Islet of Langerhans (tissue), 1 donor: Measurements from ENCODE around the gene BHLHA15.
A peak's percentile ranks its signal among the peaks of the same experiment; 100 is the strongest.

ENCODE experiments used
- FAIRE-seq: peaks from one replicate; lab custom pipeline; 2011; peaks lifted over from hg19 to GRCh38; lab: Jason Lieb, UNC

The BHLHA15 gene

DNA sequence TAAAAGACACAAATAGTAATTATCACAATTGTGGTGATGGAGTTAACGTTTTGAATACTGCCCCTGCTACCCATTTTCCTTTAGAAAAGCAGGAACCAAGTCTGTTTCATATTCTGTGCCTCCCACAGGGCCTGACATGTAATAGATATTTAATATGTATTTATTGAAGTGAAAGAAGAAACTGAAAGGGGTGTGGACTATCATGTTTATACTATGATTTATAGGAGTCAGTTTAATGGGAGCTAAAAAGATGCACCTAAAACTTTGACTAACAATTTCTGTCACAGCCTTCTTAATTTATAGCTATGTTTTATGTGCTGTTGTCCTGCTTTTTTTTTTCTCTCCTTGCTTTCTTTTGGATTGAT lies 24.1 kb upstream of the BHLHA15 start:
- FAIRE-seq = no peak

DNA sequence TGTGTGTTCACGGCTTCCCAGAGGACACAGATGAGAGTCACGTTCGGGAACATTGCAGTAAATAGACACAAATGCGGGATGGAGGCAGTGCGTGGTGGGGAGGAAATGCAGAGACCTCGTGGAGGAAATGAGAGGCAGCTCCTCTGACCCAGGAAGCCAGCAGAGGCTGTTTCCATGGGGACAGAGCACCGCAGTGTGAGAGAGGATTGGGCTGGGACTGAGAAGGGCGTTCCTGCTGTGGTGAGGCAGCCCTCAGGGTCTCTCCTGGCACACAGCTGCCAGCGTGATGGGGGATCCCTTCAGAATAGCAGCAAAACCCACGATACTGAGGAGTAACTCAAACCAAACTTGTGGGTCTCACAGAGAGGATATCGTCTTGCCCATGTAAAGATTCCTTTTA lies 21.7 kb upstream of the BHLHA15 start:
- no peak for FAIRE-seq

- FAIRE-seq = no peak
Observed at GRCh38 chr7:98191668-98192431, 19.4 kb upstream of the BHLHA15 start.

GRCh38 chr7:98192781-98193457 lies 18.3 kb upstream of the BHLHA15 start:
- no peak for FAIRE-seq

DNA sequence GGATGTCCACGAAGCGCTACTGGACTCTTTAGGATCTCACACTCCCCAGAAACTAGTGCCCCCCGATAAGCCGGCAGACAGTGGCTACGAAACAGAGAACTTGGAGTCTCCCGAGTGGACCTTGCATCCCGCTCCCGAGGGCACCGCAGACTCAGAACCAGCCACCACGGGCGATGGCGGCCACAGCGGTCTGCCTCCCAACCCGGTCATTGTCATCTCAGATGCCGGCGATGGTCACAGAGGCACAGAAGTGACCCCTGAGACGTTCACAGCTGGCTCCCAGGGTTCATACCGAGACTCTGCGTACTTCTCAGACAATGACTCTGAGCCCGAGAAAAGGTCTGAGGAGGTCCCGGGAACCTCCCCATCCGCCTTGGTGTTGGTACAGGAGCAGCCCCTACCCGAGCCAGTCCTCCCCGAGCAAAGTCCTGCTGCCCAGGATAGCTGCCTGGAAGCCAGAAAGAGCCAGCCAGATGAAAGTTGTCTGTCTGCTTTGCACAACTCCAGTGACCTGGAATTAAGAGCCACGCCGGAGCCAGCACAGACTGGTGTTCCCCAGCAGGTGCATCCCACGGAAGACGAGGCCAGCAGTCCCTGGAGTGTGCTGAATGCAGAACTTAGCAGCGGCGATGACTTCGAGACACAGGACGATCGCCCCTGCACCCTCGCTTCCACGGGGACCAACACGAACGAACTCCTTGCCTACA lies 17.6 kb upstream of the BHLHA15 start:
- no peak for FAIRE-seq

GRCh38 chr7:98194186-98194585 lies 17.1 kb upstream of the BHLHA15 start:
- FAIRE-seq = no peak

DNA sequence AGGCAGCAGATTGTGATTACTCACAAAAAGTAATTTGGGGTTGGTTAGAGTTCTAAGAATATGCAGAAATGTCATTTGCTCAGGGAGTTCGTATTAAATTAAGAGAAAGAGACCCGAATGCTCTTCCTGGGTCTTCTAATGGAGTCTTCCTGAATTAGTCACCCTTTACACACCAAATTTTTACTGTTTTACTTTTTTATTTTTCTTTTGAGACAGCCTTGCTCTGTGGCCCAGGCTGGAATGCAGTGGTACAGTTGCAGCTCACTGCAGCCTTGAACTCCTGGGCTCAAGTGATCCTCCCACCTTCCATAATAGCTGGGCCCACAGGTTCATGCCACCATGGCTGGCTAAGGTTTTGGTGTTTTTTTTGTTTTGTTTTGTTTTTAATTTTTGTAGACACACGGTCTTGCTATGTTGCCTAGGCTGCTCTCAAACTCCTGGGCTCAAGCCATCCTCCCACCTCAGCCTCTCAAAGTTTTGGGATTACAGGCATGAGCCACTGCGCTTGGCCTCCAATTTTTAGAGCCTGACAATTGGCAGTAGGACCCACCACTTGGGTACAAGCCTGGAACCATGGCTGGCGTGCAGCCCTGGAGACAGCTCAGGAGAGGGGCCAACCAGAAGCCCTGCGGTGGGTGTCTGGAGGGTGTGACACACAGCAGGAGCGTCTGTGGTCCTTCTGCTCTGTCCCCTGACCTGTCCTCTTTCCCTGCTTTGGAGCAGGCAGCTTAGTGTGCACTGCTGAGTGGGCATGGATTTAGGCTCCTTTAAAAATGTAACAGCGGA lies 16.4 kb upstream of the BHLHA15 start:
- FAIRE-seq = no peak

DNA sequence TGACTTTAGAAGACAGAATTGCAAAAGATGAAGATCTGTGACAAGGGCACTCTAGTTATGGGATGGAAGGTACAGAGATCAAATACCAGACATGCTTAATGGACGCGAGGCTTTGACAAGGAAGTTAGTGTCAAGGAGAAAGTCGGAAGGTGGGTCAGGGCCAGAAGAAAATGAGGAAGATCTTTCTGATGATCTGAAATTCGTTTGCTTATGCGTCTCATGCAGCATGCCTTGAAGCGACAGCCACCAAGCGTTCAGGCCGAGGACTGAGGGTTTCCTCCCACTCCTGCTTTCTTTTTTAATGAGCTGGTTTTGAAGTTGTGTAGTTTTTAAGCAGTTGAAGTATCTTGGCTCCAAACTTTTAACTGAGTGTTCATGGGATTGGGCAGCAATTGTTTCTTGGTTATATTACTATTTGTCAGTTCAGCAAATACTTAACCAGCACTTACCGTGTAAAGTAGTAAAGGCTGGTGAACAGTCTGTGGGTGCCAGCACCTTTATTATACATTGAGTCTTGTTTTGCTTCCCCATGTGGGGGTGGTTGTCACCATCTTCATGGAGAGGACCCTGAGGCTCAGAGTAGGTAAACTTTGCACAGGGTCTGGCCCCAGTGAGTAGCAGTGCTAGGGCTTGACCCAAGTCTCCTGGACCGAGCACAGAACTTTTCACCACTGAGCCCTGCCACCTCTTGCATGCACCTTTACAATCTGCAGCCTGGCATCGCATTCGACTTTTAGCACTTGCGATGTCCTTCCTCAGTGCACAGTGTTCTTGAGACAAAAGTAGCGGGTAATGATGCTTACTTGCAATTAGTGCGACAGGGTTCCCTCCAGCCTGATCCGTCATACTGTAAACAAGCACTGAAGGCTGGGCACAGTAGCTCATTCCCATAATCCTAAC lies 14.3 kb upstream of the BHLHA15 start:
- FAIRE-seq = no peak

DNA sequence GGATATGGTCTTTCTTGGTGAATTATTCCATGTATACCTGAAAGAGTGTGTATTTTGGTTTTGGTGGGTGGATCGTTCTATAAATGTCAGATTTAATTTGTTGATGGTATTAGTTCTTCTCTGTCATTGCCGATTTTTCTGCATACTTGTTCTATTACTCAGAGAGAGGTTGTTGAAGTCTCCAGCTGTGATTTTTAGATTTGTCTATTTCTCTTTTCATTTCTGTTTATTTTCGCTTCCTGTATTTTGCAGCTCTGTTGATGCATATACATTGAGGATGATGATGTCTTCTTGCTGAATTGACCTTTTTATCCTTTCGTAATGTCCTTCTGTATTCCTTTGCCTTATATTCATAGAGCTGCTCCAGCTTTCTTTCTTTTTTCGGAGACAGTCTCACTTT lies 12.1 kb upstream of the BHLHA15 start:
- FAIRE-seq = no peak

DNA sequence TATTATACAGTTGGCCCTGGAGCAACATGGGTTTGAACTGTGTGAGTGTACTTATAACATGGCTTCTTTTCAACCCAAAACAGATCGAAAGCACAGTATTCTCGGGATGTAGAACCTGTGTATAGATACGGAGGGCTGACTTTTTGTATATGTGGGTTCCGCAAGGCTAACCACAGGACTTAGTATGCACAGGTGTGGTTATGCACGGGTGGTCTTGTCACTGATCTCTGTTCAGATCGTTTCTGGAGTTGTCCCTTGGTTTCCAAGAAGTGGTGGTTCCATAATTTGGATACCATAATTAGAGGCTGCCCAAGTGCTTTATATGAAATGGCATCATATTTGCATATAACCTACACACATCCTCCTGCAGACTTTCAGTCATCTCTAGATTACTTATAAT lies 10.9 kb upstream of the BHLHA15 start:
- FAIRE-seq = no peak

DNA sequence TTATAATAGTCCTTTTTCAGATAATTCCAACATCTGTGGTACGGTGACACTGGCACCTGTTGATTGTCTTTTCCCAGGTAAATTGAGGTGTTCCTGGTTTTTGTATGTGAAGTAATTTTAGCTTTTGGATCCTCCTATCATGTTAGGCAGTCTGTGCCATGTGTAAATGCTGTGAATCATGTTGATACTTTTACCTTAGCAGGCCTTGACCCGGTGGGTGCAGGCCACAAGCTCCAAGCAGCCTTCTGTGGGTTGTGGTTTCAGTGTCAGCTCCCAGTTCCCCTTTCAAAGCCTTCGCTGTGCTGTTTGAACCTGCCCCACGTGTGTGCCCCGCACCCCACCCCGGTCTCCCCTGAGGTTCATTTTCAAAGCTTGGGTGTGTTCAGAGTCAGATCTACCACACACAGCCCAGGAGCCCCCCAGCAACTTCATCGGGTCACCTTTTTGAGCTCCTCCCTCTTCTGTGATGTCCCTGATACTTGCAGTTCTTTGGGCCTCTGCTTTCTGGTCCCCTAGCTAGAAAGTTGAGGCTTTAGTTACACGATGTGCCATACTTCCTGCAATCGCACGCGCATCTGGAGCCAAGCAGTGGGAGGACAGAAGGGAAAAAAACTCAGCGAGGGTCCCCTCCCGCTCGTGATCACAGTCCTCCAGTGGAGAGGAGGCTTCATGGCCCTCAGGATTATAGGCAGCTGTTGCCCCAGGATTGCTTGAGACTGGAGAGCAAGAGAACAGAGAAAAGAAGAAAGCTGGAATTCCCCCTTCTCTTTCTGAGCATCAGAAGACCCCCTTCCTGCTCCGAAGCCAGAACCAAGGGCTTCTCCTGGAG lies 8.7 kb upstream of the BHLHA15 start:
- FAIRE-seq = no peak

GRCh38 chr7:98203261-98203963 lies 7.8 kb upstream of the BHLHA15 start:
- no peak for FAIRE-seq

- no peak for FAIRE-seq
Observed at GRCh38 chr7:98203964-98204605, 7.2 kb upstream of the BHLHA15 start.

DNA sequence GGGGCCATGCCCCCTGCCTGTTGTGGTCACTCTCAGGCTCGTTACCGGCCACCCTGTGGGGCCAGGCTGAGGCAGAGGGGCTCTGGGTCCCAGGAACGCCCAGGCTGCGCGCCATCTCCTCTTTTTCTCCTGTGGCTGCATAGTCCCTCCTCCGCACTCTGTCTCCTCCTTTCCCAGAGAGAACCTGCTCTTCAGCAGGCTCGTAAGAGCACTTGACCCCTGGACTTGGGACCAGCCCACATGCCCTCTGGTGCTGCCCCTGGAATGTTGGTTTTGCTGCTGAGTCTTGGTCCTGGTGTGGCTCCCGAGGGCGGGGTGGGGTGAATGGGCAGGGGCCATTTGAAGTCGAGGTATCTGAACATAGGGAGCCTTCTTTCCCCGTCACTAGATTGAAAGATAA lies 6.6 kb upstream of the BHLHA15 start:
- FAIRE-seq = no peak

DNA sequence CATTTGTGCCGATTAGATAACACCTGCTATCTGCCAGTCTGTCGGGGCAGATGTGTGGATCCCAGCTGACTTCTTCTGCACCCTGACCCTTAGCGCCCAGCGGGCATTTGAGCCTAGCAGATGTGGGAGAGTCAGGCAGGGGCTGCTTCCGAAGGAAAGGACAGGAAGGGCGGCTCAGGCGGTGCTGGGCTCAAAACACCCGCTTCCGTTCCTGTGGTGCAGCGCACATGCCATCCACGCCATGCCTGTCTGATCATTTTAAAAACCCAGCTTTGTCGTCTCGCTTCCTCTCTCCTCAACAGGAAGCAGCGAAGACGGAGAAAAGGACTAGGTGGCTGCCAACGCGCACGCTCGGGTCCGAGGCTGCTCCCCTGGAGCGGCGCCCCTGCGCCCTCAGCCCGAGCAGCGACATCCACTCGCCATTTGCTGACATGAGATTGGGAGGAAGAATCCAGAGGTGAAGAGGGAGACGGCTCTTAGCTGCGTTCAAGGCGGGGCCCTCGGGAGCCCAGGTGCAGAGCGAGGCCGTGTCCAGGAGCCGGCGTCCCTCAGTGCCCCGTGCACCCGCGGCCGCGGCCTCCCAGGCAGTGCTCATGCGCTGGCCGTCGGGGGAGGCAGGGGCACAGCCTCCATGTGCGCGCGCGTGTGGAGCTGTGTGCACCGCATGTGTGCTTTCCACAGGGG lies 5.9 kb upstream of the BHLHA15 start:
- FAIRE-seq = no peak

DNA sequence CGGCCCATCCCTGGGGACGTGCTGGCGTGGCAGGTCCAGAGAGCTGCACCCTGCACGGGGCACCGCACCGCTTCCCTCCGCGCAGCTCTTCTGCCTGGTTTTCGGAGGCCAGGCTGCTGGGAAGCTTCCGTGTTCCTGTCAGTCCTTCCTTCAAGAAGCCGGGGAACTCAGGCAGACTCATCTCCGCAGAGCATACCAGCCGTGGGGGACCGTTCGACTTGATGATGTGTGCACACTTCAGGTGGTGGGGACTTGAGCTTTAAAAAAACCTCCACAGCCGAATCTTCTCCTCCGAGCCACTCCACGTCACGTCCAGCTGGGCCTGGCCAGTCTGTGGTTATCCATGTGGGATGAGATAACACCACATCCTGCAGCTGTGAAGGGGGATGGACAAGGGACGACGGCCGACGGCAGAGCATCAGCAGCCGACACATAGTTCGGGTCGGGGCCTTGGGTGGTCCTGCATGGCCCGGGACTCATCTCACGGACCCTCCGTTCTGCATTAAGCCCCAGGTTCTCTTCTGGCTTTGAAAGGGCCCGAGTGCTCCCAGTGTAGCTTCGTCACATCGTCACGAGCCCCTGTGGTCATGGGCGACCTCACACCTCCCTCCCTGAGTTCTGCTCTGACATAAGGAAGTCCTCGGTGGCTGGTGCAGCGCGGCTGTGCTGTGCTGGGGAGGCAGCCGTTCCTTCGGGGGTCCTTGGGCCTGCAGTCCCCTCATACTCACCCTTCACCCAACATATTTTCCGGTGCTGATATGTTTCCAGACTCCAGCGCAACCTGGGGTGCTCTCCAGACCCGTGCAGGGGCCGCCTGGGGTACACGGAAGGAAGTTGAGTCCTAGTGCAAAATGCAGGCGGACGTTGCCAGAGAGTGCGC lies 4.5 kb upstream of the BHLHA15 start:
- no peak for FAIRE-seq

DNA sequence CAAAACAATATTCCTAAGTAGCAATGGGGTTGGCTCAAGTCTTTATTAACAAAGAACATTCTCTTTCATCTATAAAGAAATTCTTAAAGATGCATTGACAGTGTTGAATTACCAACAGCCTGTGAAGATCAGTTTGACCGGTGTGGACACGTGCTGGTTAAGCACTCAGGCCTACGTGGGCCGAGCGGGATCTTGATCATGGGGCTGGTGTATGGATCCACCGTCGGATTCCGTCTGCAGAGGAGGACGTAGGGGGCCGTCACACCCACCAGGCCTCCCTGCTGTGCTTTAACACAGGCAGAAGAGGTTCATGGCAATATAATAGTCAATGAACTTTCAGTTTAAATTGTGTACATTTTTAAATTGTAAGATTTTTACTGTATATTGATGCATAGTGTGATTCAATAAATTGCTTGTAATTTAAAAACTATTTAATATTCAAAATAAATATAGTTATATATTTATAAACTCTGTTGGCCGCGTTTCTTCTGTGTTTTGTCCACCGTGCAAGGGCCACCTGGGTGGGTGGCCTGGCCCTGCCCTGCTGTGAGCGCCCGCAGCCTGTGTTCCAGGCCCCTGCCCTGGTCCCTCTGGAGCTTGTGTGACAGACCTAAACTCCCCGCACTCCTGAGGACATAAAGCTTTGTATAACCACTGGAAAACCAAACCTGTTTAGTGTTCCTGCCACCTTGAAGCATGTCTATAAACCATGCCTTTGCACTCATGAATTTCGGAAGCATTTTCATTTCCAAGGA lies 1.9 kb upstream of the BHLHA15 start:
- peak; percentile 27 for FAIRE-seq
